DMS153 treated with DMSO at 0.1 percent for 48 hours (cell line): ENCODE results near the gene DOK3.

Experiments used
- DNase-seq: peaks from one replicate; lab custom pipeline; 2025; ENCODE audit not compliant: unreplicated experiment; lab: John Stamatoyannopoulos, UW

DOK3 gene, protein sequence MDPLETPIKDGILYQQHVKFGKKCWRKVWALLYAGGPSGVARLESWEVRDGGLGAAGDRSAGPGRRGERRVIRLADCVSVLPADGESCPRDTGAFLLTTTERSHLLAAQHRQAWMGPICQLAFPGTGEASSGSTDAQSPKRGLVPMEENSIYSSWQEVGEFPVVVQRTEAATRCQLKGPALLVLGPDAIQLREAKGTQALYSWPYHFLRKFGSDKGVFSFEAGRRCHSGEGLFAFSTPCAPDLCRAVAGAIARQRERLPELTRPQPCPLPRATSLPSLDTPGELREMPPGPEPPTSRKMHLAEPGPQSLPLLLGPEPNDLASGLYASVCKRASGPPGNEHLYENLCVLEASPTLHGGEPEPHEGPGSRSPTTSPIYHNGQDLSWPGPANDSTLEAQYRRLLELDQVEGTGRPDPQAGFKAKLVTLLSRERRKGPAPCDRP

DNA sequence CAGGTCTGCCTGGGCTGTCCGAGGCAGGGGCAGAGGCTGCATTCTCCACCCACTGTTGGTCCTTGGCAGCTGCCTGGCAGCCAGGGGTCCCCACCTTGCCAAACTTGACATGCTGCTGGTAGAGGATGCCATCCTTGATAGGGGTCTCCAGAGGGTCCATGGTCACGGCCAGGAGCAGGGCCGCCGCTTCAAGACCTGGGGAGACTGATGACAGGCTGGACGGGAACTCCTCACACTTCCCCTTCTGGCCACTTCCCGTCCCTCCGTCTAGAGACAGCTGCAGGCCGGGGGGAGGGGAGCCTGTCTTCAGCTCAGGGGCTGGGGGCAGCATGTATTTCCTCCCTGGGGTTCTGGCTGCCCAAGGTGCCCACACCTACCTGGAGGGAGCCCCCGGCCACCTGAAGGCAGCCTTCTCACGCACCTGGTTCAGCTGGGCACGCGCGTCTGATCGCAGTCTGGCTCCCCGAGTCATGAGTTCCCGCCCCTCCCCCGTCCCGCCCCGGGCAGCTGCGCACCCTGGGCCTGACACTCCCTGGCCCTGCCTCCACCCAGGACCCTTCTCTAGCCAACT, at the start of gene DOK3:
TSS of gene DOK3 (minus strand) at position 446 of the 571 bp plus-strand sequence. CDS start at position 160, 286 bp downstream.
- no peak for DNase-seq

DNA sequence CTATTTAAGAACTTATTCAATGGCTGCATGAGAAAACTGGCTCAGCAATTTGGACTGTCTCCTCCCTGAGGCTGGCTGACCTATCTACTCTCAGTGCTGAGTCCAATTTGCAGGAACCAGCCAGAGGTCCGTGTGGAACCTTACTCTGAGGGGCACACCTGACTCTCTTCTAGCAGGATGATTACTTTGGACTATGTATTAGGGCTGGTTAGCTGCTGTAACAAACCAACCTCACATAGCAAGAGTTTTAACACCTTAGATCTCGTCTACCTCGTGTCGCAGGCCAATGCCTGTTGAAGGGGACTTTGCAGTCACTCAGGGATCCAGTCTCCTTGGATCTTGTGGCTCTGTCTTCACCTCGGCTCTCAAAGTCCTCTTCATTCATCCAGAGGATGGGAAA, 48.2 kb upstream of the DOK3 start:
- DNase-seq, result no peak

DNA sequence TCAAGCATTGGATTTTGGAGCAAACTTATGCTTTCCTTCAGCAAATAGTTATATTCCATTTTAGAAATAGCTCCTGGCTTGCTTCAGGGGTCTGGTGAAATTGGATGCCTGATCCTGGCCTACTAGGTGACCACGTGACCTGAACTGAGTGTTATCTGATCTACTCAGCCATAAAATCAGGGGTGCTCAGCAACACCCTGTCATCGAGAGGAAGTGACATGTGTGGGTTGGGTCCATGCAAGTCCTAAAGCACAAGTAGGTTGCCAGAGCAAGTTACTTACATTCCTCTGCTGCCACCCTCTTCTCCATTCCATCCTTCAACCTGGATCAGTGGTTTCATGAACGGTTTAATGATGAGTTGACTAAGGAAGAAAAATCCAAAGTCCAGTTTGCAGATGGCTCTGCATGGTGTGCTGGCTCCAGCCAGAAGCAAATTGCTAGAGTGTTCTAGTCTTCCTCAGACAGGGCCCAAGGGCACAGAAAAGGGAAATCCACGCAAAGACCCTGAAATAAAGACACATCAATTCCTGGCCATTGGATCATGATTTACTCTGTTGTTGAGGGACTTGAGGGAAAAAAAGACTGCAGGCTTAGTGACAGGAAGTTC, 47.5 kb upstream of the DOK3 start:
- DNase-seq, result no peak

- no peak for DNase-seq
Measured at GRCh38 chr5:177555665-177556064, 46.0 kb upstream of the DOK3 start.

- DNase-seq, result no peak
Measured at GRCh38 chr5:177555228-177555627, 45.6 kb upstream of the DOK3 start.

DNA sequence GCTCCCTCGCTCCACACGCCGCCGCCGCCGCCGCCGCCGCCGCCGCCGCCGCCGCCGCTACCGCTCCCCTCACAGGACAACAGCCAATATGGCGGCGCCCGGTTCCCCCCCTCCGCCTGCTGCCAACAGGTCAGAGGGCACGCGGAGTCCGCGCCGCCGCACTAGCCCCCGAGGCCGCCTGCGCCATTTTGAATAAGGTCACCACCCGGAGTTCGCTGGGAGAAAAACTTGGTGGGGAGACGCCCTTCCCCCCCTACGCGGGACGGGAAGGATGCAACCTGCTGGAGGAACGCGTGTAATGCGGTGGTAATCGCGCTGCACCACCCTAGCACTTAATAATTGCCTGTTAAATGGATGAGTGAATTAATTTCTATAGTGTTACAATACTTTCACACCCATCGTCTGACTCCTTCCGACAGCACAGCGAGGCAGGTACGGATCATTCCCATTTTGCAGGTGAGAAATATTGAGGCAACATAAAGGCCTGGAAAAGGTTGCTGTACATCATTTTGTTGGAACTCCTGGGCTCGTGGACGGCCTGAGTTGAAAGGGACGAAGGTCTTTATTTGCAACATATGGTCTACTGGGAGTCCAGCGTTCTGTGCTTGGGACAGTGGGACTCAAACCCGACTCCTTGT, 45.0 kb upstream of the DOK3 start, which contains the start of gene FAM193B:
TSS of gene FAM193B (minus strand) at position 90 of the 638 bp plus-strand sequence. CDS start 105 bp downstream, outside the sequence.
- peak; percentile 48 for DNase-seq

- no peak for DNase-seq
Measured at GRCh38 chr5:177553671-177554429, 44.2 kb upstream of the DOK3 start.

GRCh38 chr5:177552839-177553455, 43.3 kb upstream of the DOK3 start:
- DNase-seq, result no peak

GRCh38 chr5:177550122-177550521, 40.5 kb upstream of the DOK3 start:
- no peak for DNase-seq

GRCh38 chr5:177548495-177548894, 38.9 kb upstream of the DOK3 start:
- no peak for DNase-seq

GRCh38 chr5:177547736-177548135, 38.1 kb upstream of the DOK3 start:
- DNase-seq, result no peak

DNA sequence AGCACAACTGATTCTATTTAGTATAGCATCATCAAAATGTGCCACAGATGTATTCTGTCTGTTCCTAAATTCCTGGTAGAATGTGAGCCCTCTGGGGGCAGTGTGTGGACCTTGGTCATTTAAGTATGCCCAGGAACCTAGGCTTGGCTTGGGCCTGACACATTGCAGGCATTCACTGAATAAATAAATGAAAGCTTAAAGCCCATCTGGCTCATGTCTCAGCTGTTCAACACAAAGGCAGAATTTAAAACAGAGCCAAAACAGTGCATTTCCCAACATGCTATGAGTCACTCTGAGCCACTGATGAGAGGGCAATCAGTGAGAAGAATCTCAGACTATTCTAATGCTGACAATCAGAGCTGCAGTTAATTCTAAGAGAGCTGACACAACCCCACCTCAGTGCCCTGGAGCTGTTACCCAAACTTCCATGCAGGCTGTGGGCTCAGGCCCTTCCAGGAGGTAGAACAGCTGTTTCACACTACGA, 36.7 kb upstream of the DOK3 start:
- DNase-seq, result no peak

GRCh38 chr5:177545487-177546257, 36.0 kb upstream of the DOK3 start:
- DNase-seq, result no peak

GRCh38 chr5:177542816-177543465, 33.3 kb upstream of the DOK3 start:
- no peak for DNase-seq

- DNase-seq, result no peak
Measured at GRCh38 chr5:177540438-177540837, 30.8 kb upstream of the DOK3 start.

GRCh38 chr5:177539411-177539810, 29.8 kb upstream of the DOK3 start:
- no peak for DNase-seq

DNA sequence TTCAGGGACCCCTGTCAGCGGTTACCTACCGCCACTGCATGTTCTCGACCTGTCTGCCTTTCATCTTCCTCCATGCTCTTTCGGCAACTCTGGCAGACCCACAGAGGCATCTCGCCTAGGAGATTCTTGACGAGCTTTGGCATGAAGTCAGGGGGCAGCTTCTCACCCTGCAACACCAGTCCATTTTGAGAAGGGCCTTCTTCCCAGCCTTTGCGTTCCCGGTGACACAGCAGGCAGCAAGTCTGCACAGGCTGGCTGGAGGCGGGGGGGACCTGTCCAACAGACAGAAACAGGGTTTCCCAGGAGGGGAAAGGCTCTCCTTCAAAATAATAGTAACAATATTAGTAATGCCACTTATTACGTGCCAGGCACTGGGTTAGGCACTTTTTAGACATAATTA, 29.2 kb upstream of the DOK3 start:
- DNase-seq, result no peak

DNA sequence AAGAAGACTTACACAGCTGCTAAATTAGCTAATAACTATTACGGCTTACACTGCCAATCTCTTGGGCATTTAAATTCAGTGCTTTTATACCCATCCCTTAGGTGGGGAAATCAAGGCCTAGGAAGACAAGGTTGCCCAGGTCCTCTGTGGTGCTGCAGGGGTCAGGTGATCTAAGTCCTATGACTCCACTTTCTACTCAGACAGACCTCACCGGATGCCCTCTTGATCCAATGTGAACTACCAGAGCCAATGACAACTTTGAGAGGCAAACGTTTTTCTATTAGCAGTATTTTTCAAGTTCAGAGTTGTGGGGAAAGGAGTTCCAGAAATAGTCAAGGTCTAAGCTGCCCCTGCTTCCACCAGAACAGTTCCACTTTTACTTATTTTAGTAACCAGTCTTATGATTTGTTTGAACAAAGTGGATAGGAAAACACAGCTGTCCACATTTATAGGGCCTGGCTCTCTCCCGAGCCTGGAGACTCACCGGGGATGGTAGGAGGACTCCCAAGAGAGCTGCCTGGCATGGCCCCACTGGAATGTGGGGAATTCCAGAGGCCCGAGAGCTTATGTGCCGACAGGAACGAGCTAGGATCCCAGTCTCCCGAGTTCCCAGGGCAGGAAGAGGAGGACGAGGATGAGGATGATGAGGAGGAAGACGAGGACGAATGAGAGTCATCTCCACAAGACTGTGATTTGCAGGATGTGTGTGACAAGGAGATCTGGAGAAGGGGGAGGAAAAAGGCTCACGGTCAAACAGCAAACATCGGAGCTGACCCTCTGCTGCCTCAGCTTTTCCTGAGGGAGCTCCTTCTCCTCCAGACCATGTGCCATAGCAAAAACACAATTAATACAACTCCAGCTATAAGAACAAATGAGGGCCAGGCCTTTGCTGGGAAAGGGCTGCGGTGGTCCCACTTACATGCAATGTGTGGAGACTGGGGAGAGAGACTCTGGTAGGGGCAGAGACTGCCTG, 28.0 kb upstream of the DOK3 start:
- no peak for DNase-seq
